Activated CD4-positive, alpha-beta T cell treated with anti-CD3 and anti-CD28 coated beads, Interleukin-2, amount 50 U/mL, for 4 hours (primary cell): ENCODE data around the gene ZC3H10.
A peak's percentile ranks its signal among the peaks of the same experiment; 100 is the strongest.

Experiments used
- DNase-seq, 2 experiments: peaks; one replicate each; pipeline ENCODE4 v3.0.0-alpha.2; 2020

ZC3H10 gene

GRCh38 chr12:56128670-56129205 lies 10.7 kb downstream of the ZC3H10 start:
- DNase-seq, result no peak

DNA sequence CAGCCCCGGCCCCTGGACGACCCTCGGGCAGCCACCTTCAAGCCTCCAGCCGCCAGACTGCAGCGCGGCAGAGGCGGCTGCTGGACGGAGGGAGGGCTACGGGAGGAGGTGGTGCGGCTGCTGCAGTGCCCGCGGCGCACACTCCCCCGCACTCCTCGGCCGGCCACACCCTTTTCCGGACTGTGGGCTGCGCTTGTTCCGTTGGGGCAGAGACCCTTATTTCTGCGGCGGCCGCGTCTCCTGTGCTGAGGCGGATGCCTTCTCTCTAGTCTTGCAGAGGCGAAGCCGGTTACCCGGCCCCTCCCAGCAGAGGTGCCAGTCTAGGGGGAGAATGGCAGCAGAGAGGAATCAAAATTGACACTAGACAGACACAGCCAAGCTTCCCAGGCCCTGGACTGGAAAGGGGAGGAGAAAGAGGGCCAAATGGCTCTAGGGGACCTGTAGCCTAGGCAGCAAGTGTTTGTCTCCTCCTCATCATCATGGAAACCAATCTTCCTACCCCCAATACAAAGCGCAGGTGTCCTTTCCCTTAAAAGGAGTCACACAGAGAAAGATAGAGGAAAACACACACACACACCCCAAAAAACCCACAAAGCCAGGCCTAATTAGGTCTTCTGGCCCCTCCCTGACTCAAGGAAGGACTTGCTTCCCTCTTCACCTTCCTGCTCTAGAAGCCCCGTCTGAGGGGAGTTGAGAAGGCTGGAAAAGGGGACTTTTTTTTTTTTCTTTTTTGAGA lies 11.3 kb downstream of the ZC3H10 start:
- peak; percentile 54 for DNase-seq

- no peak for DNase-seq
Observed at GRCh38 chr12:56129942-56130495, 12.0 kb downstream of the ZC3H10 start.

DNA sequence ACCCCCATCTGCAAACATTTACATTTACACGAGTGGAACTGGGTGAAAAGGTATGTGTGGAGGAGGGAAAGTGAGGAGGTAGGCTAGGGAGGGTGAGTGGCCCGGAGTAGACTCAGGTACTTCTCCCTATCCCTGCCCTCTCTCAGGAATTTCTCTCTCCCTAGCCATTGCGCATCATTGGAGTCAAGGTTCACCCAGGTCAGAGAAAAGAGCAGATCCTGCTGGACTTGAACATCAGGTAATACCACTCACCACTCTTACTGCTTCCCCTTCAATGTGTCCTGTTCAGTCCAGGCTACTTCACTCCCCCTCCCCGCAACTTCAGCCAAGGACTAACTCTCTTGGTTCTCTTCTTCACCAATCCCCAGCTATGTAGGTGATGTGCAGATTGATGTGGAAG lies 12.8 kb downstream of the ZC3H10 start:
- DNase-seq, result no peak

DNA sequence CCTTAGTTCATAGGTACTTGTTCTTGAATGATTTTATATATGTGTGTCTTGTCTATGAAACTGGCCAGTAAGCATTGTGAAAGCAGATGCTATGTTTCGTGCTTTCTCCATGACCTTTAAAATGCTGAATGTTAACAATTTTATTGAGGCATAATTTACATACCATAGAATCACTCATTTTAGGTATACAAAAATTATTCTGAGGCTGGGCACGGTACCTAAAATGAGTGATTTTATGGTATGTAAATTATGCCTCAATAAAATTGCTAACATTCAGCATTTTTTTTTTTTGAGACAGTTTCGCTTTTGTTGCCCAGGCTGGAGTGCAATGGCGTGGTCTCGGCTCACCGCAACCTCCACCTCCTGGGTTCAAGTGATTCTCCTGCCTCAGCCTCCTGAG lies 16.8 kb downstream of the ZC3H10 start:
- no peak for DNase-seq

- DNase-seq, result no peak
Observed at GRCh38 chr12:56137853-56138571, 19.9 kb downstream of the ZC3H10 start.

GRCh38 chr12:56141946-56142784 lies 24.1 kb downstream of the ZC3H10 start:
- no peak for DNase-seq

DNA sequence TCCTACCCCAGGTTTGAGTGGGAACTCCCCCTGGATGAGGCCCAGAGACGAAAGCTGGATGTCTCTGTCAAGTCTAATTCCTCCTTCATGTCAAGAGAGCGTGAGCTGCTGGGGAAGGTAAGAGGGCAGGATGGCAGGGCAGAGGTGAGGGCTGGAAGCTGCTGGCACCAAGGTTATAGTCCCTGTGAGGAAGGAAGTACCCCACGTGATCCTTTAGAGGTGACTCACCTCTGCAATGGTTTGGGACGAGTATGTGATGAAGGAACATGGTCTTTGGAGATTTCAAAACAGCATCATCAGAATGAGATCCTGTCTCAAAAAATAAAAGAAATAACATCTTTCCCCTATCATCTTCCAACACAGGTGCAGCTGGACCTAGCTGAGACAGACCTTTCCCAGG lies 25.2 kb downstream of the ZC3H10 start:
- no peak for DNase-seq

DNA sequence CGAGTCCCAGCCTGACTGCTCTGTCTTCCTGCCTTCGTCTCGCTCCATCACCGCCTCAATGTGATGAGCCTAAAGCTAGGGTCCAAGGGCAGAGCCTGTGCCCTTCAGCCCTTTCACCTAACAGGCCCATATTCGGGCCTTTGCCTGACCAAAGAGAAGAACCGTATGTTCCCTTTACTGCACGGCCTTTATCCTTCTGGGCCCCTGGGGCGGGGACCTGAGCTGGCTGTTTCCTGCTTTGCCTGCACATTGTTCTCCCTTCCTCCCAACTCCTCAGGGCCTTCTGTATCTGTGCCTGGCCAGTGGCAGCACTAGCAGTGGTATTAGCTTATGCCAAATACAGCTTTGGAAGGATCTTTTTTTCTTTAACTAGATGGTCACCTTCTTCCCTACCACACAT lies 25.8 kb downstream of the ZC3H10 start:
- DNase-seq, result no peak

GRCh38 chr12:56145217-56145616 lies 27.2 kb downstream of the ZC3H10 start:
- no peak for DNase-seq

- DNase-seq, result no peak
Observed at GRCh38 chr12:56146492-56147460, 28.7 kb downstream of the ZC3H10 start.

- DNase-seq, result no peak
Observed at GRCh38 chr12:56150563-56150962, 32.5 kb downstream of the ZC3H10 start.

GRCh38 chr12:56151672-56152131 lies 33.6 kb downstream of the ZC3H10 start:
- peak; percentile 63 to 65 for DNase-seq

DNA sequence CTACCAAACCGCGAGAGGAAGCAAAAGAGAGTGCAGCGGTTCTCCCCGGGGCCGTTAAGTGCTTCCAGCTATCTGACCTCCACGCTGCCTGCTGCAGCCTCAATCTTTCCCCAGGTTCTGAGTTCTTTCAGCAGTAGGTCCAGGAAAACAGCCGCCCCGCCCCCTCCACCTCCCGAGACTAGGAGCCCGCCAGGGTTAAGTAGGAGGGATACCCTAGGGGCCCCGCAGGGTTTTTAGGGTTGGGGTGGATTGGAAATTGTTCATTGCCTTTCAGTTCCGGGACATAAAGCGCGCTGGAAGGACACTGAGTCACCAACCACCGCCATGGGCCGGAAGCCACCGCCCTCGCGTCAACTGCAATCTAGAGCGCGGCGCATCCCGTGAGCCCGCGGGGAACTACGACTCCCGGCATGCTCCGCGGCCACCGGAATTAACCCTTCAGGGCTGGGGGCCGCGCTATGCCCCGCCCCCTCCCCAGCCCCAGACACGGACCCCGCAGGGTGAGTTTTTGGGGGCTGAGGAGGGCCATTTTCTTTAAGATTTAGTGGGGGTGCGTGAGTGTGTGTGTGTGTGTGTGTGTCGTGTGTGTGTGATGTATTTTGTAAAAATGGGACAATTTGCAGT lies 34.2 kb downstream of the ZC3H10 start, which contains the start of gene MYL6B:
TSS of gene MYL6B (plus strand) at position 456 of the 624 bp plus-strand sequence. CDS start 1,332 bp downstream, outside the sequence.
- DNase-seq, result peak; percentile 91 to 93

DNA sequence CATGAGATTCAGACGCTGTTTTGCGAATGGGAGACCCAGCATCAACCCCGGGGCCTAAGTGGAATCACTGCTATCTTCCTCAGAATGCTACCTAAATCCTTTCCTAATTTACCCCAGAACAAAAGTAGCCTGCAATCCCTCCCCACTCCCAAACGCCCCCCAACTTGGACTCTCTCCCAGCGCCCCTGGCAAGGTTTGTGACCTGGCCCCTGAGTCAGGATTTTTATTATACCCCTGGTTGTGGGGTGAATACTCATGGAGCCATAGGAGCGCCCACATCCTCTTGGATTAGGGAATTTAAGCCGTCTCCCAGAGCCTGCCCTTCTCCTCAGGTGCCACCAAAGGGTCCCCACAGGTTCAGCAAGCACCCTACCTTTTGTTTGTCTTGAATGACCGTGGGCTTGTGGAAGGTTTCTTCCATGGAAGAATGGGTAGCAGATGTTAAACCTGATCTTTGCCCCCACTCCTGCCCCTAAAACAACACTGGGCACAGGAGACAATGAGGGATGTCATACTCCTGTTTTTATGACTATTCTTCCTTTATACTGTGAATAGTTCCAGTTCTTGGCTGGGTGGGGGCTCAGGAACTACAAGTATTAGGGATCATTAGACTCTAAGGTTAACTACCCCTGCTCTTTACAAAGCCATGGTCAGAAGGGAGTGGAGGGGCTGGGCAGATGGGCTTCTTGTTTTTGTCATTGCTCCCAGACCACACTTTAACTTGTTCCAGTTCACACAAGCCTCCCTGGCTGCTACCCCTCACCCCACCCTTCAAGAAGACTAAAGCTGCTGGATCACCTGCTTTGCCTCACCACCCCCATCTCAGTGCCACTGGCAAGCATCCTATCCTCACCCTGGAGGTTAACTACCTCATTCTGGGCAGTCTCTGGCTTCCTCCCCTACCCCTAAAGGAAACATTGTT lies 35.0 kb downstream of the ZC3H10 start:
- no peak for DNase-seq

DNA sequence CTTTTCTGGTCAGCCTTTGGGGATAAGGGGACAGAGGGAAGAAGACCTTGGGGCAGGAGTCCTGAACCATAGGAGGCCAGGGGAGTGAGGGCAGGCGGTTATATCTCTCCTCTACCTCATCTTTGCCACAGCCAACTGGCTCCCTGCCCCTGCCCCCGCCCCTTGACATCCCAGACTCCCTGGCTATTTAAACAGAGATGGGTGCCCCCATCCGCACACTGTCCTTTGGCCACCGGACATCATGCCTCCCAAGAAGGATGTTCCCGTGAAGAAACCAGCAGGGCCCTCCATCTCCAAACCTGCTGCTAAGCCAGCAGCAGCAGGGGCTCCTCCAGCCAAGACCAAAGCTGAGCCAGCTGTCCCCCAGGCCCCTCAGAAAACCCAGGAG lies 35.6 kb downstream of the ZC3H10 start:
- no peak for DNase-seq

DNA sequence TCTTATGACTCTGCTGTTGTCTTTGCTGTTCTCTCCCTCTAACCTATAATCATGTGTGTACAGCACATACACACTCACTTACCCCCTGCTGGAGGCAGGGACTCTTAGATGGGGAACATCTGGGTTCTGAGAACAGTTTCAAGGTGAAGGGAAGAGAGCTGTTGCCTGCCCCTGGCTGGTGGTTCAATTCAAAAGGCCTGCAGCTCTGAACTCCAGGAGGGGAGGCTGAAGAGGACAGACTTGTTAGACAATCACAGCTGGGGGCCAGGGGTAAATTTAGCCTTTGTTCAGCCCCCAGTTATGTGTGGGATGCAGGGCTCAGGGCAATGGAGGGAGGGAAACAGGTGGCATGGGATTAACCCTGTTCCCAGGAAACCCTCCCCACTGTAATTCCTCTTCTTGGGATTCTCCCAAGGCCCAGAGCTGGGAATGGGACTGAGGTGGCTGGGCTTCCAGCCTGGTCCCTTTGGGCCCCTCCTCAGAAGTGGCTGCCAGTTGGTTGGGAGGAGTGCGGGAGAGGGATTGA lies 36.2 kb downstream of the ZC3H10 start:
- DNase-seq, result no peak

- DNase-seq, result no peak
Observed at GRCh38 chr12:56154818-56155217, 36.8 kb downstream of the ZC3H10 start.

- DNase-seq, result no peak
Observed at GRCh38 chr12:56155256-56155845, 37.3 kb downstream of the ZC3H10 start.
